ENCODE data around the gene ERO1B. TPM values are rescaled to one million over a fixed set of nuclear protein-coding genes. Genes with fewer than 3 reads are reported as not detected.

ERO1B gene
- total RNA-seq, 1 donor from 2014 or later = 5.1 TPM

DNA sequence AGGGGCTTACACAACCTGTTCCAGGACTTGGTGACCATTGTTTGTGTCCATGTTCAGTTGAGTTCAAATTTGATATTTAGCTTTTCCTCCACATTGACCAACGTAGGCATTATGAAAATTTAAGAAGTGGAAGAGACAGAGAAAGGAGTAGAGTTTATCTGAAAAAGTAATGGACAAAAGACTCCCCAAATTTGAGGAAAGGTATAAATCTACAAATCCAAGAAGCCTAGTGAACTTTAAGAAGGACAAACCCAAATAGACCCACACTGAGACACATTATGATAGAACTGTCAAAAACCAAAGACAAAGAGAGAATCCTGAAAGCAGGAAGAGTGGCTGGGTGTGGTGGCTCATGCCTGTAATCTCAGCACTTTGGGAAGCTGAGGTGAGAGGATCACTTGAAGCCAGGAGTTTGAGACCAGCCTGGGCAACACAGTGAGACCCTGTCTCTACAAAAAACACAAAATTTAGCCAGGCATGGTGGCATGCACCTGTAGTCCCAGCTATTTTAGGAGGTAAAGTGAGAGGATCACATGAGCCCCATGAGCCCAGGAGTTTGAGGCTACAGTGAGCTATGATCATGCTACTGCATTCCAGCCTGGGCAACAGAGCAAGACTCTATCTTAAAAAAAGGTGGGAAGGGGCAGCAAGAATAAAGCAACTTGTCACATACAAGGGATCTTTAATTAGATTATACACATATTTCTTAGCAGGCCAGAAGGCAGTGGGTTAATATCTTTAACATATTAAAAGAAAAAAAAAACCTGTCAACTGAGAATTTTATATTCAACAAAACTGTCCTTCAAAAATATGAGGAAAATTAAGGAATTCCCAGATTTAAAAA lies 41.0 kb upstream of the ERO1B start:
- H3K27me3 ChIP-seq = no peaks in the 10 kb centered on the region
- no peak for DNase-seq (ENCODE audit: low spot score in 2 of 2)
- TF ChIP-seq, protein P1, sequence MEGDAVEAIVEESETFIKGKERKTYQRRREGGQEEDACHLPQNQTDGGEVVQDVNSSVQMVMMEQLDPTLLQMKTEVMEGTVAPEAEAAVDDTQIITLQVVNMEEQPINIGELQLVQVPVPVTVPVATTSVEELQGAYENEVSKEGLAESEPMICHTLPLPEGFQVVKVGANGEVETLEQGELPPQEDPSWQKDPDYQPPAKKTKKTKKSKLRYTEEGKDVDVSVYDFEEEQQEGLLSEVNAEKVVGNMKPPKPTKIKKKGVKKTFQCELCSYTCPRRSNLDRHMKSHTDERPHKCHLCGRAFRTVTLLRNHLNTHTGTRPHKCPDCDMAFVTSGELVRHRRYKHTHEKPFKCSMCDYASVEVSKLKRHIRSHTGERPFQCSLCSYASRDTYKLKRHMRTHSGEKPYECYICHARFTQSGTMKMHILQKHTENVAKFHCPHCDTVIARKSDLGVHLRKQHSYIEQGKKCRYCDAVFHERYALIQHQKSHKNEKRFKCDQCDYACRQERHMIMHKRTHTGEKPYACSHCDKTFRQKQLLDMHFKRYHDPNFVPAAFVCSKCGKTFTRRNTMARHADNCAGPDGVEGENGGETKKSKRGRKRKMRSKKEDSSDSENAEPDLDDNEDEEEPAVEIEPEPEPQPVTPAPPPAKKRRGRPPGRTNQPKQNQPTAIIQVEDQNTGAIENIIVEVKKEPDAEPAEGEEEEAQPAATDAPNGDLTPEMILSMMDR (IDR thresholded peaks at IDR 0.05) = no peak
- H3K4me1 ChIP-seq = no peaks in the 10 kb centered on the region
- no peak overlapping the region for H3K27ac ChIP-seq
- H3K4me3 ChIP-seq = no peak overlapping the region
- intact Hi-C loops (cut with DNase I) = no loop called here
- no peaks in the 10 kb centered on the region for H3K36me3 ChIP-seq
- H3K9me3 ChIP-seq = peaks cover 9 to 28% of the 10 kb centered on the region in 2 donors

DNA sequence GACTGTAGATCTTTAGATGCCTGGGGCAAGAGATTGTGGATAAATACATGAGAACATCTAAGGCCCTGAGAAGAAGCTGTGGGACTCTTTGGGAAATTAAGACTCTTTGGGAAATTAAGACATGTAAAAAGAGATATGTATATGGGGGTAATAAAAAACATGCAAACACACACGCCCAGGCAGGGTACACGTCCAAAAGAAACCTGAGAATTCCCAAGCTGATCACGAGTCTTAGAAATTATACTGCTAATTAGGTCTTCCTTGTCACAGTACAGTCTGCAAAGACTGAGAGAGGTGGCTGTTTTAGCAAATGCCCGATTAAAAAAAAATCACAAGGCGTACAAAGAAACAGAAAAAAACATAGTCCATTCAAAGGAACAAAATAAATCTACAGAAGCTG lies 39.3 kb upstream of the ERO1B start:
- no peak overlapping the region for H3K4me3 ChIP-seq
- DNase-seq (ENCODE audit: low spot score in 2 of 2) = no peak
- H3K27me3 ChIP-seq = no peaks in the 10 kb centered on the region
- no peak overlapping the region for H3K27ac ChIP-seq
- intact Hi-C loops (cut with DNase I) = no loop called here
- H3K36me3 ChIP-seq = no peaks in the 10 kb centered on the region
- H3K4me1 ChIP-seq = no peaks in the 10 kb centered on the region
- peaks cover 9 to 28% of the 10 kb centered on the region in 2 donors for H3K9me3 ChIP-seq
- TF ChIP-seq, protein P1 (IDR thresholded peaks at IDR 0.05) = no peak

DNA sequence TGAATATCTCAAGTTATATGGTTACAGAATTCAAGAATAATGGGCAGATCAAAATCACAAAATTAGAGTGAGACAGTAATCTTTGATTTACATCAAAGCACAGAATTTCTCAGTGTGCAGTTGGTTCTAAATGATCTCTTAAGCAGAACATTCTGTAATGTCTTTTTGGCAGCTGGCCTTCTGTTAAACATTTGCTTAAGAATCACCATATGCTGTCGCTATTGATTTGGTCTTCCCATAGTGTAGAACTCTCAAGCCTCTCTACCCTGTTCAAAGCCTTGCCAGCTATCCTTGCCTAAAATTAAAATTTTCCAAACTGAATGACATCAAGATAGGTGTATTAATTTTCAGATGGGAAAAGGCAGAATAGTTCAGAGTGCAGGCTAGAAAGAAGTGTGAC lies 38.9 kb upstream of the ERO1B start:
- Histone ChIP-seq H3K9me3 (peaks cover 9 to 28% of the 10 kb centered on the region in 2 donors), H3K4me3 (no peak overlapping the region), H3K4me1 (no peaks in the 10 kb centered on the region), H3K27ac (no peak overlapping the region), H3K36me3 (no peaks in the 10 kb centered on the region), H3K27me3 (no peaks in the 10 kb centered on the region)
- TF ChIP-seq, protein P1 (IDR thresholded peaks at IDR 0.05) = no peak
- intact Hi-C loops (cut with DNase I) = no loop called here
- DNase-seq (ENCODE audit: low spot score in 2 of 2) = no peak

DNA sequence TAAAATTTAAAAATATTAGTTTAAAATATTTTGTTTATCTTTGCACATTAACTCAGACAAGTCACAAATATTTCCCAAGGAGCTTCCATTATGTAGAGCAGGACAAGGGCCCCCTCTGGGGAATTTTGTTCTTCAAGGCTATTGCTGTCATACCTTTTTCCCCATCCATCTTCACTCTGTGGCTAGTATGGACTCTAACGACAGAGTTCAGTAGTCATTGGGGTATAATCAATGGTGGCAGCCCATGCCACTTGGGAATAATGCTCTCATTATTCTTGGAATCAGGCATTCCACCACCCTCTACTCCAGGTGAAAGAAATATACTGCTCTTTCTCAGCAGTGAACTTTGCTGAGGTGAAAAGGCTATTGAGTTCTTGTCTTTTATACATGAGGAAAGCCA lies 38.5 kb upstream of the ERO1B start:
- no peaks in the 10 kb centered on the region for H3K27me3 ChIP-seq
- intact Hi-C loops (cut with DNase I) = no loop called here
- H3K4me3 ChIP-seq = no peak overlapping the region
- no peaks in the 10 kb centered on the region for H3K36me3 ChIP-seq
- peaks cover 9 to 28% of the 10 kb centered on the region in 2 donors for H3K9me3 ChIP-seq
- no peak for DNase-seq (ENCODE audit: low spot score in 2 of 2)
- H3K4me1 ChIP-seq = no peaks in the 10 kb centered on the region
- H3K27ac ChIP-seq = no peak overlapping the region
- TF ChIP-seq, protein P1 (IDR thresholded peaks at IDR 0.05) = no peak

DNA sequence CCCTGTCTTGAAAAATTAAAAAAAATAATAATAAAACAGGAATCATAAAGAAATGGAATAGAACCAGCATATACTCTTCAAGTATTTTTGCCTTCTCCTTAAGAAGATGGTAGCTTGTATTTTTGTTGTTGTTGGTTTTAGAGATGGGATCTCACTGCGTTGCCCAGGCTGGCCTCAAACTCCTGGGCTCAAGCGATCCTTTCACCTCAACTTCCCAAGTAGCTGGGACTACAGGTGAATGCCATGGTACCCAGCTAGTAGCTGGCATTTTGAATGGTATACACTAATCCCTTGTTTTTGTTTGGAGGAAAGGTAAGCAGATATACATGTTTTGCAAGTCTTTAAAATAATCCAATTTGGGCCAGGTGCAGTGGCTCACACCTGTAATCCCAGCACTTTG lies 34.7 kb upstream of the ERO1B start:
- TF ChIP-seq, protein P1 (IDR thresholded peaks at IDR 0.05) = no peak
- peaks cover 0 to 5% of the 10 kb centered on the region in 2 donors for H3K9me3 ChIP-seq
- no peak for DNase-seq (ENCODE audit: low spot score in 2 of 2)
- H3K4me3 ChIP-seq = no peak overlapping the region
- intact Hi-C loops (cut with DNase I) = no loop called here
- H3K36me3 ChIP-seq = no peaks in the 10 kb centered on the region
- H3K4me1 ChIP-seq = no peaks in the 10 kb centered on the region
- H3K27me3 ChIP-seq = no peaks in the 10 kb centered on the region
- no peak overlapping the region for H3K27ac ChIP-seq

Data from ascending aorta (tissue), 2 donors.